Neural progenitor cell (in vitro differentiated cells): ENCODE data around the gene SWT1. TPM values are rescaled to one million over a fixed set of nuclear protein-coding genes. Genes with fewer than 3 reads are reported as not detected.
A peak's percentile ranks its signal among the peaks of the same experiment; 100 is the strongest.

Source experiments
- DNase-seq: peaks from one replicate; pipeline ENCODE4 v3.0.0-alpha.2; 2016; ENCODE audit warnings: low spot score
- H2AFZ ChIP-seq: fragments of 200-600 bp; sonication (generic); replicated peaks from 2 replicates; pipeline ENCODE4 v1.6.1; 2016; ENCODE audit warnings: antibody characterized with exemption
- H3F3A ChIP-seq: fragments of 200-600 bp; sonication (generic); 2 replicates; pipeline ENCODE4 v1.6.1; 2016; ENCODE audit warnings: antibody characterized with exemption, low read depth
- H3K27ac ChIP-seq: fragments of 200-600 bp; sonication (generic); 2 replicates; pipeline ENCODE4 v1.5.1; 2016; ENCODE audit warnings: mild to moderate bottlenecking
- H3K27me3 ChIP-seq: fragments of 200-600 bp; sonication (generic); 2 replicates; pipeline ENCODE4 v1.6.1; 2016; ENCODE audit warnings: mild to moderate bottlenecking, moderate library complexity
- H3K36me3 ChIP-seq: fragments of 200-600 bp; sonication (generic); 2 replicates; pipeline ENCODE4 v1.5.1; 2016
- H3K4me1 ChIP-seq: fragments of 200-600 bp; sonication (generic); 2 replicates; pipeline ENCODE4 v1.6.1; 2016; ENCODE audit warnings: mixed run types
- H3K4me2 ChIP-seq: fragments of 200-600 bp; sonication (generic); 2 replicates; pipeline ENCODE4 v1.6.1; 2016
- H3K4me3 ChIP-seq: fragments of 200-600 bp; sonication (generic); 2 replicates; pipeline ENCODE4 v1.5.1; 2016
- H3K79me2 ChIP-seq: fragments of 200-600 bp; sonication (generic); 2 replicates; pipeline ENCODE4 v1.6.1; 2016; ENCODE audit warnings: low read depth
- H3K9ac ChIP-seq: fragments of 200-600 bp; sonication (generic); 2 replicates; pipeline ENCODE4 v1.6.1; 2016
- H3K9me3 ChIP-seq: fragments of 200-600 bp; sonication (generic); 2 replicates; pipeline ENCODE4 v1.5.1; 2016; ENCODE audit warnings: low read depth
- H4K20me1 ChIP-seq: fragments of 200-600 bp; sonication (generic); 2 replicates; pipeline ENCODE4 v1.6.1; 2016; ENCODE audit warnings: low read depth
- H3K27ac Mint-ChIP-seq: 3 replicates; pipeline ENCODE4 v1.8.0; 2021; ENCODE audit warnings: mixed read lengths
- H3K27me3 Mint-ChIP-seq: 2 replicates; pipeline ENCODE4 v1.8.0; 2022; ENCODE audit warnings: low read depth, mild to moderate bottlenecking, inconsistent platforms, moderate library complexity, mixed read lengths; ENCODE audit not compliant: insufficient read depth
- H3K36me3 Mint-ChIP-seq: 3 replicates; pipeline ENCODE4 v1.8.0; 2021; ENCODE audit warnings: mixed read lengths
- H3K4me1 Mint-ChIP-seq: 3 replicates; pipeline ENCODE4 v1.8.0; 2021; ENCODE audit warnings: mixed read lengths
- H3K4me3 Mint-ChIP-seq: 3 replicates; pipeline ENCODE4 v1.8.0; 2021; ENCODE audit warnings: mild to moderate bottlenecking, moderate library complexity, mixed read lengths
- H3K9me3 Mint-ChIP-seq: 3 replicates; pipeline ENCODE4 v1.8.0; 2020; ENCODE audit warnings: mixed read lengths
- CTCF ChIP-seq: fragments of 200-600 bp; sonication (generic); IDR thresholded peaks from 2 replicates; pipeline ENCODE4 v1.5.1; 2017; ENCODE audit warnings: antibody characterized with exemption, mild to moderate bottlenecking
- EZH2 ChIP-seq: fragments of 200-600 bp; sonication (generic); IDR thresholded peaks from 2 replicates; pipeline ENCODE4 v1.6.1; 2017; ENCODE audit warnings: antibody characterized with exemption, mild to moderate bottlenecking, moderate library complexity
- EZH2phosphoT487 ChIP-seq: fragments of 200-600 bp; sonication (generic); IDR thresholded peaks from 2 replicates; pipeline ENCODE4 v1.6.1; 2017; ENCODE audit warnings: antibody characterized with exemption
- total RNA-seq: library from RNA; depleted of rRNA; stranded (reverse); fragments of >200 nt; gene quantifications from 2 replicates; pipeline ENCODE4 v1.2.3, GENCODE V29; 2015; ENCODE audit warnings: low replicate concordance

The SWT1 gene
- total RNA-seq, 1 donor from 2014 or later, result 12.4 TPM

DNA sequence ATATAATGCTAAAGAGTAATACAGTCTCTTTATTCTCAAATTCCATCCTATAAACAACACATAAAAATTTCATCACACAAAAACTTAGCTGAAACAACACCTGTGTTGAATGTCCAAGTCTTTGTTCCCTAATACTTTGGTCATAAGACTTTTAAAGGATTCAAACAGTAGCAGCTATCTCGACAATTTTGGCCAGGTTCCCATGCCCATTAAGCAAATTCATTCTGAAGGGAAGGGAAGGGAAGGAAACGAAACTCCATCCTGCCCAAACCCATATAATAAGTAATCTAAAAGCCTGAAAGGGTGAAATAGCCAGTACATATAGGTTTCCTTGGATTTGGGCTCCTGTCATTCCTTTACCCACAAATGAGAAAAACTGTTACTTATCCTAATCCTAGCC lies 152.6 kb downstream of the SWT1 start:
- Mint-ChIP-seq H3K4me1 (peaks cover 25% of the 10 kb centered on the region), H3K9me3 (no peaks in the 10 kb centered on the region), H3K27me3 (no peaks in the 10 kb centered on the region), H3K4me3 (no peak overlapping the region), H3K36me3 (peaks cover 40% of the 10 kb centered on the region), H3K27ac (no peak overlapping the region)
- Histone ChIP-seq H3K27me3 (no peaks in the 10 kb centered on the region), H3K4me1 (peaks cover 19% of the 10 kb centered on the region), H3K9ac (no peak overlapping the region), H3K27ac (no peak overlapping the region), H3F3A (no peaks in the 10 kb centered on the region), H3K4me3 (no peak overlapping the region), H2AFZ (no peak overlapping the region), H4K20me1 (peaks cover 66% of the 10 kb centered on the region), H3K9me3 (no peaks in the 10 kb centered on the region), H3K36me3 (peaks cover 45% of the 10 kb centered on the region), H3K4me2 (no peak overlapping the region), H3K79me2 (peaks cover 77% of the 10 kb centered on the region)
- TF ChIP-seq EZH2phosphoT487, result no peak
- TF ChIP-seq EZH2, result no peak
- TF ChIP-seq CTCF, result no peak
- no peak for DNase-seq

GRCh38 chr1:185311589-185312225 lies 154.7 kb downstream of the SWT1 start:
- peaks cover under 1% of the 10 kb centered on the region for H3F3A ChIP-seq
- DNase-seq, result no peak
- H3K4me1 ChIP-seq, result peaks cover 21% of the 10 kb centered on the region
- peaks cover 26% of the 10 kb centered on the region for H3K36me3 ChIP-seq
- no peaks in the 10 kb centered on the region for H3K27me3 ChIP-seq
- no peak overlapping the region for H3K9ac ChIP-seq
- H3K9me3 ChIP-seq, result no peaks in the 10 kb centered on the region
- peaks cover 32% of the 10 kb centered on the region for H3K4me1 Mint-ChIP-seq
- H3K36me3 Mint-ChIP-seq, result peaks cover 24% of the 10 kb centered on the region
- no peak overlapping the region for H2AFZ ChIP-seq
- H3K4me3 Mint-ChIP-seq, result no peak overlapping the region
- H3K4me3 ChIP-seq, result no peak overlapping the region
- TF ChIP-seq EZH2phosphoT487 (no peak), EZH2 (no peak), CTCF (no peak)
- no peak overlapping the region for H3K27ac ChIP-seq
- peaks cover 78% of the 10 kb centered on the region for H4K20me1 ChIP-seq
- no peak overlapping the region for H3K27ac Mint-ChIP-seq
- H3K79me2 ChIP-seq, result peaks cover 94% of the 10 kb centered on the region
- H3K4me2 ChIP-seq, result peak overlapping the region; percentile 94
- H3K9me3 Mint-ChIP-seq, result no peaks in the 10 kb centered on the region
- no peaks in the 10 kb centered on the region for H3K27me3 Mint-ChIP-seq

GRCh38 chr1:185312361-185313138 lies 155.6 kb downstream of the SWT1 start:
- Histone ChIP-seq H3K4me3 (no peak overlapping the region), H3K4me1 (peaks cover 21% of the 10 kb centered on the region), H3K27me3 (no peaks in the 10 kb centered on the region), H3K36me3 (peaks cover 18% of the 10 kb centered on the region), H3K4me2 (peak overlapping the region; percentile 94), H3K9me3 (no peaks in the 10 kb centered on the region), H3F3A (peaks cover 3% of the 10 kb centered on the region), H4K20me1 (peaks cover 78% of the 10 kb centered on the region), H3K9ac (no peak overlapping the region), H3K27ac (no peak overlapping the region), H2AFZ (no peak overlapping the region), H3K79me2 (peaks cover 96% of the 10 kb centered on the region)
- peaks cover 3% of the 10 kb centered on the region for H3K27me3 Mint-ChIP-seq
- H3K4me3 Mint-ChIP-seq, result no peak overlapping the region
- DNase-seq, result no peak
- no peaks in the 10 kb centered on the region for H3K9me3 Mint-ChIP-seq
- H3K4me1 Mint-ChIP-seq, result peaks cover 34% of the 10 kb centered on the region
- TF ChIP-seq EZH2phosphoT487 (no peak), EZH2 (no peak), CTCF (no peak)
- H3K36me3 Mint-ChIP-seq, result peaks cover 19% of the 10 kb centered on the region
- no peak overlapping the region for H3K27ac Mint-ChIP-seq
